Gastrocnemius medialis (tissue), 4 donors: ENCODE measurements around the gene DYNLT5.
"Not testable (repeated sequence)": the region's sequence is repeated elsewhere in the genome, so short reads cannot be mapped to it uniquely, and the experiment has no call there.

ENCODE experiments used
- POLR2A ChIP-seq, 2 donors: fragments of 450-650 bp; IDR thresholded peaks; one replicate each; pipeline ENCODE4 v1.6.1; 2017; ENCODE audit warnings: antibody characterized with exemption in 2 of 2, mild to moderate bottlenecking in 2 of 2, moderate library complexity in 2 of 2
- TF ChIP-seq, protein P1 (sequence below), 5 experiments: fragments of 450-650 bp in 3 of 5; fragments of 200-600 bp in 2 of 5; sonication (generic) in 2 of 5; IDR thresholded peaks in 4 of 5; conservative IDR thresholded peaks in 1 of 5; 1 replicate in 4 of 5; 2 replicates in 1 of 5; pipeline ENCODE4 v1.5.1; 2016 to 2019; ENCODE audit warnings: antibody characterized with exemption in 5 of 5, mild to moderate bottlenecking in 3 of 5, moderate library complexity in 3 of 5

DNA sequence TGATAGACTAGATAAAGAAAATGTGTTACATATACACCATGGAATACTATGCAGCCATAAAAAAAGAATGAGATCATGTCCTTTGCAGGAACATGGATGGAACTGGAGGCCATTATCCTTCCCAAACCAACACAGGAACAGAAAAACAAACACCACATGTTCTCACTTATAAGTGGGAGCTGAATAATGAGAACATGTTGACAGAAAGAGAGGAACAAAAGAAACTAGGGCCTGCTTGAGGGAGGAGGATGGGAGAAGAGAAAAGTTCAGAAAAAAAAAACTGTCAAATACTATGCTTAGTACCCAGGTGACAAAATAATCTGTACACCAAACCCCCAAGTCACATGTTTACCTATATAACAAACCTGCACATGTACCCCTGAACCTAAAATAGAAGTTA, 23.5 kb upstream of the DYNLT5 start:
- not testable (repeated sequence) for TF ChIP-seq POLR2A (IDR thresholded peaks at IDR 0.05)
- TF ChIP-seq, protein P1, sequence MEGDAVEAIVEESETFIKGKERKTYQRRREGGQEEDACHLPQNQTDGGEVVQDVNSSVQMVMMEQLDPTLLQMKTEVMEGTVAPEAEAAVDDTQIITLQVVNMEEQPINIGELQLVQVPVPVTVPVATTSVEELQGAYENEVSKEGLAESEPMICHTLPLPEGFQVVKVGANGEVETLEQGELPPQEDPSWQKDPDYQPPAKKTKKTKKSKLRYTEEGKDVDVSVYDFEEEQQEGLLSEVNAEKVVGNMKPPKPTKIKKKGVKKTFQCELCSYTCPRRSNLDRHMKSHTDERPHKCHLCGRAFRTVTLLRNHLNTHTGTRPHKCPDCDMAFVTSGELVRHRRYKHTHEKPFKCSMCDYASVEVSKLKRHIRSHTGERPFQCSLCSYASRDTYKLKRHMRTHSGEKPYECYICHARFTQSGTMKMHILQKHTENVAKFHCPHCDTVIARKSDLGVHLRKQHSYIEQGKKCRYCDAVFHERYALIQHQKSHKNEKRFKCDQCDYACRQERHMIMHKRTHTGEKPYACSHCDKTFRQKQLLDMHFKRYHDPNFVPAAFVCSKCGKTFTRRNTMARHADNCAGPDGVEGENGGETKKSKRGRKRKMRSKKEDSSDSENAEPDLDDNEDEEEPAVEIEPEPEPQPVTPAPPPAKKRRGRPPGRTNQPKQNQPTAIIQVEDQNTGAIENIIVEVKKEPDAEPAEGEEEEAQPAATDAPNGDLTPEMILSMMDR (IDR thresholded peaks at IDR 0.05 in 4 of 5, conservative IDR thresholded peaks at IDR 0.05 in 1 of 5), result not testable (repeated sequence)
